Skeletal muscle cell (primary cell): ENCODE results near the gene HEY2.
A peak's percentile ranks its signal among the peaks of the same experiment; 100 is the strongest.
"Not testable (repeated sequence)": the region's sequence is repeated elsewhere in the genome, so short reads cannot be mapped to it uniquely, and the experiment has no call there.

Source experiments
- DNase-seq: peaks from one replicate; pipeline ENCODE4 v3.0.0-alpha.2; 2010; ENCODE audit warnings: low read depth
- H3K4me3 ChIP-seq: 2 replicates; pipeline ENCODE4 v1.5.1; 2011; ENCODE audit warnings: low read depth, mild to moderate bottlenecking, control low read depth, low read length, moderate library complexity

HEY2 gene

DNA sequence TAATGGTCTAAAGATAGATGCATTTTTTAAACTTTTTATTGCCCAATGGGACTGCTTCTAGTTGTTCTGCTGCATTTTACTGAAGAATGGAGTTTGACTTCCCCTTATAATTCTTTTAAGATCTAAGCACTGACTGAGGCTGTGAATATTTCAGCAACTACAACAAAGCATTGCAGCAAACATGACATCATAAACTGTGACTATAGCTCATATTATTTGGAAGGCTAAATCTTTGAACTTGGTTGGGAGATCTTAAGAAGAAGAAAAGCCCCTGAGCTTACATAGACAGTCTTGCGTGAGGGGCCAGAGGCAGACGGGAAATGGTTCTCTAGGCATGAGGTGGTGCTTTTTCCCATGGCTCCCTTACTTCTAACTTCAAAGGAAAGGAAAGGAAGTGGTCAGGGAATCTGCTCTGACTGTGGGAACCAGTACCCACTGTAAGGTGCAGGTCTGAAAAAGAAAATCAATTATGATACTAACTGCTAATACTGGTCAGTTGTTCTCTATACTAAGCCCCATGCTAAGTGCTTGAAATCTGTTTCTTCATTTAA, 14.8 kb downstream of the HEY2 start:
- H3K4me3 ChIP-seq = no peak overlapping the region
- DNase-seq = no peak

DNA sequence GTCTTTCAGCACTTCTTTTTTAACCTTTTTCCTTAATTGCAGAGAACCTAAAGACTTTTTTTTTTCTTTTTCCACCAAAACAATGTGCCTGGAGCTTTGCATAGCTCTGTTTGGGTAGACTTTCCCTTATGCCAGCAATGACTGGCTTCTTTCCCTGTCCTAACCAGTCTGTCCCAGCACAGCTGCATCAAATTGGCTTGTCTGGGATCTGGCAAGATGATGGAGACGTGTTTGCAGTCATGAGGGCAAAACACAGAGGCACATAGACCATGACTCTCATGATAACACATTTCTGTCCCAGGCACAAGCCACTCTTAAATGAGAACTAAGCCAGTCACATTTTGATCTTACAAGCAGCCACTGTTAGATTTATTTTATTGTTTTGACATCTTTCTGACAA, 16.5 kb downstream of the HEY2 start:
- H3K4me3 ChIP-seq = no peak overlapping the region
- DNase-seq = no peak

DNA sequence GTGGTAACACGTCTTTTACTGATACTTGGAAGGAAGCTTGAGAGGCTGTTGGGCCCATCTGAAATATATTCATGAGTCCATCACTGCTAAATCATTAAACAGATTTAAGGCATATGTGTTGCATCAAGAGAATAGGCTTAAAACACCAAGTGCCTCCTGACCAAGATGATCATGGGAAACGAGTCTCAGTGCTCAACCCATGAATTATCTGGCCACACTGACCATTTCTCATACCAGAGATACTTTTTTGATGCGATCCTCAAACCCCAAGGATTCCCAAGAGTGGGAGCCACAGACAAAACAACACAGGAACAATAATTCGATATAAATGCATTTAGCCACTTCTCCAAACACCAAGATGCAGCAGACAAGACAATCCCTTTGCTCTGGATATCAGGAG, 17.2 kb downstream of the HEY2 start:
- H3K4me3 ChIP-seq = no peak overlapping the region
- DNase-seq = no peak

DNA sequence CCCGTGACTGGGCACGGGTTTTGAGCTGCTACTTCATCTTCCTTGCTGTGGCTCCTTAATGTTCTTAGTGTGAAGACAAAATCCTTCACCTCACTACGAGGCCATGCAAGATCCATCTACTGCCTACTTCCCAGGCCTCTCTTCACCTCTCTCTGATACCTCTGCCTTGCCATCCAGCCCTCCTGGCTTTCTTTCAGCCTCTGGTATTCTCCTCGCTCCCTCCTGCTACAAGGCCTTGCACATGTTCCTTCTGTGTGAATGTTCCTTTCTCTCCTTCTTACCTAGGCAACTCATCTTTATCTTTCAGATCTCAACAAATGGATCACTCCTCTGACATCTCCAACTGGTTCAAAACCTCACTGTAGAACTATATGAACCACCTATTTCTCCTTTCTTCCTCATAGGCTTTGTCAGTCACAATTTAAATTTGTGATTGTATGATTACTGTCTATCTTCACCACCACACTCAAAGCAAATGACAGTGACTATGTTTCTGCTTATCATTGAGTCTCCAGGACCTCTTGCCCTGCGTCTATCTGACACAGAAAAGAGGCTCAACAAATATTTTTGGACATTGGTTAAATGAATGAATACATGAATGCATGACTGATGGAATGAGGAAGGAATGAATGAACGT, 19.8 kb downstream of the HEY2 start:
- H3K4me3 ChIP-seq = no peak overlapping the region
- DNase-seq = no peak

DNA sequence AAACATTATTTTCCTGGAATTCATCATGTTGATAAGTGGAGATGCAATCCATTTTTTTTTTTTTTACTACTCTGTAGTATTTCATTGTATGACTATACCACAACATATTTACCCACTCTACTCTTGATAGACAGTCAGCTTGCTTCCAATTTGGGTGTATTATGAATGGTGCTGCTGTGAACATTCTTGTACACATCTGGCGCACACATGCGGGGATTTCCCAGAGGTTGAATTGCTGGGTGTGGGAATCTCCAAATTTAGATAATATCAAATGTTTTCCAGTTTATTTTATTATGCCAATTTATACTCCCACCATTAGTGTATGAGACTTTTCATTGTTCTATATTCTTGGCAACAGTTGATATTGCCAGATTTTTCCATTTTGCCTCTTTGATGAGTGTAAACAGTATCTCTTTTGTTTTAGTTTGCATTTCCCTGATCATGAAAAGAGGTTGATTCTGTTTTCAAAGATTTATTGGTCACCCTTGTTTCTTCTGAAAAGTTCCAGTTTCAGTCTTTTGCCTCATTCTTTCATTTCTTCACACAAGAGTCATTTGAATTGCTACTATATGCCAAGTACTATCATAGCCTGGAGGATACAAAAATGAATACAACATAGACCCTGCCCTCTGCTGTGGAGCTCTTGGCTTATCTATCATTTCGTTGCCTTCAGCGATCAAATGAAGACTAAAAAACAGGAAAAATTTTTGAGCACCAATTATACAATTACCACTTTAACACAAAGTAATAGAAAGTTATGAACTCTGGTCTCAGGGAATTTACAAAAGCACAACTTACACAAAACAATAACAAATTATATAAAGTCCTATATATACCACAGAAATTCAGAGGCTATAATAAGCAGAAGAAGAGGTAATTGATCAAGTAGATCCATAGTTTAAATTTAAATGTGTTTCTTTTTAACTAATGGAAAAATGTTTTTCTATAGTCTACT, 24.2 kb downstream of the HEY2 start:
- no peak for DNase-seq
- H3K4me3 ChIP-seq = no peak overlapping the region

DNA sequence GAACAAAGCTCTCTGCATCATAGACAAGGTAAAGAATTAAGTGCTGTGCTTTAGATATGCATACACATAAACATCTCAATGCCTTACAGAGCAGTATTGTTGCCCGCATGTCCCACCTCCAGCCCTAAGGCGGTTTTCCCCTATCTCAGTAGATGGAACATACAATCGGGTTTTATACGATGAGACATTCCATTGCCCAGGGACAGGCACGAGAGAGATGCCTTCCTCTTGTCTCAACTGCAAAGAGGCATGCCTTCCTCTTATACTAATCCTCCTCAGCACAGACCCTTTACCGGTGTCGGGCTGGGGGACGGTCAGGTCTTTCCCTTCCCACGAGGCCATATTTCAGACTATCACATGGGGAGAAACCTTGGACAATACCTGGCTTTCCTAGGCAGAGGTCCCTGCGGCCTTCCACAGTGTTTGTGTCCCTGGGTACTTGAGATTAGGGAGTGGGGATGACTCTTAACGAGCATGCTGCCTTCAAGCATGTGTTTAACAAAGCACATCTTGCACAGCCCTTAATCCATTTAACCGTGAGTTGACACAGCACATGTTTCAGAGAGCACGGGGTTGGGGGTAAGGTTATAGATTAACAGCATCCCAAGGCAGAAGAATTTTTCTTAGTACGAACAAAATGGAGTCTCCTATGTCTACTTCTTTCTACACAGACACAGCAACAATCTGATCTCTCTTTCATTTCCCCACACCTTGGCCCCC, 26.8 kb downstream of the HEY2 start:
- H3K4me3 ChIP-seq, DNase-seq: not testable (repeated sequence)

DNA sequence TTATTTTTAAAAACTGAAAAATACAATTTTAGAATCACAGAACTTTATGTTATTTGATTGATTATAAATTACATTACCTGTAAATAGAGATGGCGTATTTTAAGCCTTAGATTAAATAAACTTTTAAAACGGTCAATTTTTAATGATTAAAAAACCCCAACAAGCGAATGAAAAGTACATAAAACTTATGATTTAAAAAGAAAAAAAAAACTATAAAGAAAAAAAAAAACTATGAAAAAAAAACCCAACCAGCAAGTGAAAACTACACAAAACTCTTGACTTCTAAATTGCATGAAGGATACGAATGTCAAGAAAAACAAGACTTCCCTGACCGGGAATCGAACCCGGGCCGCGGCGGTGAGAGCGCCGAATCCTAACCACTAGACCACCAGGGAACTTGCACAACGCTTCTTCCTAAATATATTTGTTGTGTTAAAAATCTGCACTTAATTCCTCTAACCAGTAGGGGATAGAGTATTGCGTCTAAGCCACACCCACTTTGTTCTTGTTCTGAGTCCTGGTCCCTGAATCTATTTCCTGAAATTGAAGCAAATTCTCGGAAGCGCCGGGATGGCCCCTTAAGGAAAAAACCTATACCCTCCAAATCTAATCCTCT, 30.6 kb downstream of the HEY2 start:
- DNase-seq = peak; percentile 69

DNA sequence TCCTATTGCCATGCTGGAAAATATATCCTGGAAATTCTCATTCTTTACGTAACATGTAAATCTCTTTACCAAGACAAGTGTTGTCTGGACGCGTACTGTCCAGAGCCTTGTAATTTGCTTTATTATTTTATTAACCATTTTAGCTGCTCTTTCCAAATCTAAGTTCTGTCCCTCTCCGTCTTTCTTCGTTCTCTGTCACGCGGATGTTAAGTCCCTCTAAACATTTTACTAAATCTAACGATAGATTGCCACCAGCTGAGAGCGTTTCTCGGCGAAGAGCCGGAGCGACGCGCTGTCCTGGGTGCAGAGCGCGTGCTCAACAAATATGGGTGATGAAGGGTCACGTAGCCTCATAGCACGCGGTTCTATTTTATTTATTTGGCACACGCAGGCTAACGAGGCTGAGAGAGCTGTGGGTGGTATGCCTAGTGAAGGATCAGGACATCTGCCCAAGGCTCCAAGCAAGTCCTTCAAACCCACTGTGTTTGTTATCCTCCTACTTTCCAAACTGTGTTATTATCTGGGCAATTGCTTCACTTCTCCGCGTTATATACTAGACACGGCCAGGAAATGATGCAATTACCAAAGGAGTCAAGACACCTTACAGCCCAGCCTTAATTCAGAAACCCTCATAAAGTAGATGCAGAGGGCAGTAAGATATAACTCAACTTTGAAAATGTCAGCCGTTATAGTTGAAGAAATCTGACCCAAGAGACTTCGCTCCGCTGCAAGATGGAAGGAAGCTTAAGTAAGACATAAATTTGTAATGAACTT, 31.3 kb downstream of the HEY2 start:
- H3K4me3 ChIP-seq = peak overlapping the region; percentile 66
- no peak for DNase-seq

More for the DNA sequence above, 30.6 kb downstream of the HEY2 start:
- peak overlapping the region; percentile 66 for H3K4me3 ChIP-seq

DNA sequence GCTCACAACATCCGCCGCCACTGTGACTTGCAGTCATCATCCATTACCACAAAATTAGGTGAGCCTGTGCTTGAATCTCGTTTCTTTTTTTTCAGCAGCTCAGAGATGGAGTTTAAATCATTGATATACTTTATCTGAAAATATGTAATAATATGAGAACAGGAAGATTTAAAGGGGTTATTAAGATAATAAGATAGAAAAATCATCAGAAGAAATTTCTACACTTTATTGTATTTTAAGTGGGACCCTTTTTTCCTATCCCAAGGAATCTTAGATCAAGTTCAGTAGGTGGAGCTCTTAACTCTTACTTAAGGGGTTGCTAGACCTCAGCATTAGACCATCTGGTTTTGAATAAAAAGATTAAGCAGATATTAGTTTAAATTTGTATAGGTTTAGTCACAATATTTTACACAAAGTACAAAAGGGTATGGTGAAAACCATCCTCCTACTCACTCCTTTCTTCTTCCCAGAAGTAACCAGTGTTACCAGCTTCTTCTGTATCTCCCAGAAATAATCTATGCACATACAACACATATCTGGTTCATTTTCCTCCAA, 32.0 kb downstream of the HEY2 start:
- no peak for DNase-seq
- peak overlapping the region; percentile 66 for H3K4me3 ChIP-seq

DNA sequence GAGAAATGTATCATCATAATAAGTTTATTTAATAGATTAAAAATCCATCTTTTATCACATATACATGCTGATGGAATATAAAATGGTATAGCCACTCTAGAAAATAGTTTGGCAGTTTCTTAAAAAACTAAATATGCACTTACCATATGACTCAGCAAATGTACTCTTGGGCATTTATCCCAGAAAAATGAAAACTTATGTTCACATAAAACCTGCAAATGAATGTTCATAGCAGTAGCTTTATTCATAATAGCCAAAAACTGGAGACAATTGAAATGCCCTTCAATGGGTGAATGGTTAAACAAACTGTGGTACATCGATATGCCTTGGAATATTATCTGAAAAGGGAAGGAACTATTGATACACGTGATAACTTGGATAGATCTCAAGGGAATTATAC, 34.9 kb downstream of the HEY2 start:
- no peak overlapping the region for H3K4me3 ChIP-seq
- DNase-seq = no peak

DNA sequence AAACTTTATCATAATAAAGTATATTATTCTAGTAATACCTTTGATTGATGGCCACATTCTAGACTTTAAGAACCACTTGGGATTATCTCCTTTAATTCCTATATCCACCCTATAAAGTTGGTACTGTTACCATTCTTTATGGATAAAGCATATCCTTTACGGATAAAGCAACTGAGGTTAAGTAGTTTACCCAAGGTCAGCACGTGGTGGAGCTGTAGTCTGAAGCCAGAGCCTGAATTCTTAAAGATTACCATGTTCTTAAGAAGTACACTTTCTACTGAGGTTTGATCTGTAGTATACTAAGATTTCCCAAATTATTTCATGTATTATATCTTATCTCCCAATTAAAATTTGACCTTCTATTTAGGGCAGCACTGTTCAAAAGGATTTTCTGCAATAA, 38.4 kb downstream of the HEY2 start:
- DNase-seq = no peak
- no peak overlapping the region for H3K4me3 ChIP-seq

DNA sequence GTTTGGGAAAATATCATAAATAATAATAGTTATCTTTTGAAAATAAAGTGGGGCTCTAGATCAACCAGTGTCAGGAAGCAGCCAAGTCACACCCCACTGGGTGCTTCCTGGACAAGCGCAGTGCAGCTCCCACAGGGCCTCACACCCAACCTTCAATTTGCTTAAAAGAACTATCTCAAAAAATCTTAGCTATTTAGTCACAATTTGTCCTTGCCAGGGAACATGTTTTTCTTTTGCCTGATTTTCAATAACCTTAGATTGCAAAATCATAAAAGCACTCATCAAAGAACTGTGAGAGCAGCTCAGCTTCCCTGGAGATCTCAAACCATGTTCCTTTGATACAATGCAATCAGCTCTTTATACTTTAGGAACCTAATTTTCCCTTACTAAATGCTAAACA, 39.7 kb downstream of the HEY2 start:
- no peak overlapping the region for H3K4me3 ChIP-seq
- no peak for DNase-seq

DNA sequence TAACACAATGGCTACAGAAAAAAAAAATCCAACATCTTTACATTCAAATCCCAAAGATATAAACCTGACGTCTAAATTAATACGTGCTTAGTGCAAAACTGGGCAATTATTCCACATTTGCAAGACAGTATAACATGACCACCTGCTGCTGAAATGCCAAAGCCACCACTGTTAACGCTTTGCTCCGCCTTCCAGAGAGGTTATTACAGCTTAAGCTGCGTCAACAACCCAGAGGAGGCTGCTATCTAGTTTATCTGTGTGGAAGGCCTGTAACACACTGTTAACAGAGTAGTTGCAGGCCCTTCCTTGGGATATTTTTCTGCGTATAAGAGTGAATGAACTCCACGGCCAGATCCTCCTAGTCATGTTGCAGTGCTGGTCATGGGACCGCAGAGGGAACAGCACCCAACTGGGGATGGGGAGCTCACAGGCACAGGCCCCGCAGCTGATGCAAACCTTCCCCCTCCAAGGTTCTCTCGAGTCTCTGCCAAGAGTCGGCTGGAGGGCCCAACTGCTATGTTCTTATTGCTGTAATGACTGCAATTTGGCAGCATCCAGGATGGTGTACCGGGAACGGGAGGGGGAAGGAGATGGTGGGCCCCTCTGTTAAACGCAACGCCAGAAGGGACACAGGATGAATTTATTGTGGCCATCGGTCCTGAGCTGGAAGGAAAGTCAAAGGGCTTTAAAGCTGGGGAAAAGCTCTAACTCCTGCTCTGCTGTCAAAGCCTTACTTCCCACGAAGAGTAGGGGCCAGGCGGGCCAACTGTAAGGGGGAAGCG, 40.3 kb downstream of the HEY2 start:
- peak overlapping the region; percentile 86 for H3K4me3 ChIP-seq
- DNase-seq = no peak

DNA sequence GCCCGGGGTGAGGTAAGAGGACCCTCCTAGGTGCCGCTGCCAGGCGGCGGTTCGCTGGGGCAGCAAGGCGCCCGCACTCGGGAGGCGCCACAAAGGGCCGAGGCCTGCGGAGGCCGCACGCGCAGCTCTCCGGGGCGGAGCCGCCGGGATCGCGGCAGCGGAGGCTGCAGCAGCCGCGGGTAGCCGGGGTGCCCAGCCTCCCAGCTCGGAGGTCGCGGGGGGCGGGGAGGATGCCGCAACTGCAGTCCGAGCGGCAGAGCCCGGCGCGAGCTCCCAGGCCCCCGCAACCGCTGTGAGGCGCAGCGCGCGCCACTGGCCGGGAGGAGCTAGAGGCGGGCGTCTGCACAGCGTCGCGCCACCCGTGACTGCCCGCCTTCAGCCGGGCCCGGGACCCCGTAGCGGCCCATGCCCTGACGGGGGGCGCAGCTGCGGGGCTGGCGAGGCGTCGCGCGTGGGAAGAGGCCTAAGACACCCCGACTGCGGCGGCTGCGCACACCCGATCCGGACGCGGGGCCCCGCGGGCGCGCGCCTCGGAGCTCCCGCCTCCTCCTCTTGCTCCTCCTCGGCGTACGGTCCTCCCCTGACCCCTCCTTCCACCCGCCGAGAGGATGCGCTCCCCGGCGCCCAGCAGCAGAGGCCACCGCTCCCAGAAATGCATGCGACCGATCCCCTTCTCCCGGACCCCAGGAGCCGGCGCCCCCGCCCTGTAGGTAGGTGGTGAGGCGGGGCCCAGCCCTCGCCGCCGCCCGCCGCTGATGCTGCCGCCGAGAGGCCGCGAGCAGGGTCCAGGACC, 41.1 kb downstream of the HEY2 start, which contains the start of gene NCOA7:
TSS of gene NCOA7 (plus strand) at position 603 of the 793 bp plus-strand sequence. CDS start 24,395 bp downstream, outside the sequence.
- no peak for DNase-seq

DNA sequence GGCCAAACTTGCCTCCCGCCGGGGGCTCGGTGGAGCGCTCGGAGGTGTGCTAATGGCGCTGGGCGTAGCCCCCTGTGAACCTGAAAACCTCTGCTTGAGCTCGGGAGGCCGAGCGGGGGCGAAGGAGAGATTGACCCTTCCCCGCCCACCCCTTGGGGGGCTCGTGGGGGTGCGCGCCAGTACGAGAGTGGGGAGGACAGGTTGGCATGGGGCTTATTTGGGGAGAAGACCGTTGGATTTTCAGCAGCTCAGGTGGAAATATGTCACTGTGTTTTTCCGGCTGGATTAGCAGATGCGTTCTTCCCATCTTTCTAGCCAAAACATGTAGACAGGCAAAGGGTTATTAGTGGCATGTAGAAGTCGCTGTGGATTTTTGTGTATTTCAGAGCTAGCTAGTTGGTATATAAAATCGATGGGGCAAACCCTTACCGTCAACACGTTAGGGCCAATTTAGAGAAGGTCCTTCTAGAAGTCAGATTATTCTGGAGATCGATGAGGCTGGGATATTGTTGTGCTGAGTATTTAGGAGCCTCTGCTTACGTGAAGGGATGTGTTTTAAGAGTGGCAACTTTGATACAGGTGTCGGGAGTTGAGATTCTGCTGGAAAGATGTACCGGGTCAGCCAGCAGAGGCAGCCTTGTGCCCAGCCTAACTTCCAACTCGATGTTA, 41.9 kb downstream of the HEY2 start:
- H3K4me3 ChIP-seq = peak overlapping the region; percentile 86
- no peak for DNase-seq

More for the DNA sequence above, 41.1 kb downstream of the HEY2 start, which contains the start of gene NCOA7:
- peak within 1 kb of the TSS; percentile 86 for H3K4me3 ChIP-seq

DNA sequence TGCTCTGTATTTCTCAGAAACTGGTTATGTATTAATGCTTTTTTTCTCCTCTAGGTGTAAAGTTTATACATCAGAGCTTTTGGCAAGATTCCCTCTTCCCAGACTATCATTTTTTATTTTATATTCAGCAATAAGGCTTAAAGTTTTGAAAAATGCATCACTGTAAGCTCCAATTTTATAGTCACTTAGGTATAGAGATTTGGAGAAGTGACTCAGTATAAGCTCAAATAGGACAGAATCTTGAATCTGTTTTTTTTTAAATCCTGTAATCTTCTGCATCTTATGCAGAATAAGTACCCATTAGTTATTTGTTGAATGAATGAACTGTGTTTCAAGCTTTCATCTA, 42.4 kb downstream of the HEY2 start:
- H3K4me3 ChIP-seq = peak overlapping the region; percentile 86
- DNase-seq = no peak
